NCI-H82 treated with DMSO at 0.1 percent for 48 hours (cell line): ENCODE results near the gene HSPE1.
"Not testable (repeated sequence)": the region's sequence is repeated elsewhere in the genome, so short reads cannot be mapped to it uniquely, and the experiment has no call there.

ENCODE experiments used
- DNase-seq: peaks from one replicate; lab custom pipeline; 2025; ENCODE audit not compliant: unreplicated experiment; lab: John Stamatoyannopoulos, UW

The HSPE1 gene

GRCh38 chr2:197499594-197500502, at the start of gene HSPE1, which contains the start of gene HSPD1:
Gene HSPE1, plus strand, starts transcription at chr2:197500379. Its CDS starts 58 bp downstream, at chr2:197500437.
Gene HSPD1, minus strand, starts transcription at chr2:197499840. Its CDS starts 992 bp downstream, at chr2:197498848.
- DNase-seq: peak; percentile 95

DNA sequence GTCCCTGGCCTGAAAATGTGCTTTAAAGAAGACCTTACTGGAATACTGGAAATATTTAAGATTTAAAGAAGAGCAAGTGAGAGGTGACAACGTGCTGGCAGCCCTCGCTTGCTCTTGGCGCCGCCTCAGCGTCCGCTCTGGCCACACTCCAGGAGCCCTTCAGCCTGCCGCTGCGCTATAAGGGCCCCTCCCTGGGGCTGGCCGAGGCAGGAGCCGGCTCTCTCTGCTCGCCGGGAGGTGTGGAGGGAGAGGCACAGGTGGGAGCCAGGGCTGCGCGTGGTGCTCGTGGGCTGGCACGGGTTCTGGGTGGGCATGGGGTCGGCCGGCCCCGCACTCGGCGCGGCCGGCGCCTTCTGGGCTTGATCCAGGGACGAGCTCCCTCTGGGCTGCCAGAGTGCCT, 49.7 kb upstream of the HSPE1 start:
- DNase-seq: no peak

- not testable (repeated sequence) for DNase-seq
These were observed 49.2 kb upstream of the HSPE1 start for GRCh38 chr2:197450935-197451358.

DNA sequence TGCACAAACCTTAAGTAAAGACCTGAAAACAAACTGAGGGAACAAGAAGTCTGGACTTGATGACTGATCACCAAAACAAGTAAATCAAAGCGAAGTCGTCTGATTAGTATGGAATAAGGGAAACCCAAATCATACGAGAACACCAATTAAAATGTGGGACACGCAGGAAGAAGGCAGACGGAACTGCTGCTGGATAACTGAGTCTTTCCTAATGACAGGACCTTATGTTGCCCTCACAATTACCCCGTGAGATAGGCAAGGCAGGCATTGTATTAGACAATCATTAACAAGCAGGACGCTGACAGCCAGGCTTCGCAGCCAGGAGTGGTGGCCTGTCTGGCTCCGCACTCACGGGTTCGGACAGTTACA, 47.4 kb upstream of the HSPE1 start:
- no peak for DNase-seq

DNA sequence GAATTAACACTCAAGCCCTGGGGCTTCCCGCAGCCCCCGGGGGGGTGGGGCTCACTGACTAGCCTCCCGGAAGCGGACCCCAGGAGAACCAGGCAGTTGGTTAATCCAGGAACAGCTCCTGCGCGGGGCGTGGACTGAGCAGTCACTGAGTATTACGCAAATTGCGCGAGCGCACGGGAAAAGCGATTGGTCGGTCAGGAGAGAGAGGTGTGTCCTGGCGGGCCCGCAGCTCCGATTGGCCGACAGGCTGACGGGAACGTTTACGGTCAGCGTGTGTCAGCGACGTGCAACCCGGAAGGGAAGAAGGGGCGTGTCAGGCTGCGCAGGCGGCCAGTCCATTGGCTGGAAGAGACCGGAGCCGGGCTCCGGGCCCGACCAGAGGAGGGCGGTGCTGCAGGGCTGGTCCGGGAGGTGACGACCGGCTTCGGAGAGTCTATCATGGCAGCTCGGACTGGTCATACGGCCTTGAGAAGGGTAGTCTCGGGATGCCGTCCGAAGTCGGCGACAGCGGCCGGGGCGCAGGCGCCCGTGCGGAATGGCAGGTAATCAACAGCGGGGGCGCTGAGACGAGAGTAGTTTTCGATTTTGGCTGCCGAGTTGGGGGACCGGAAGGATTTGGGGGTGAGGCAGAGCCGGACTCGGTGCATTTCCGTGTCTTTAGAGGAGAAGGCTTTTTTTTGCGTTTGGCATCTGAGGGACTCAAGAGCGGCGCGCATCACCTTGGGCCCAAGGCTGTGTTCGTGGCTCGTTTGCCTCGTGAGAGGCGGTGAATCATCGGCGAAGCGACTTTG, 46.9 kb upstream of the HSPE1 start, which contains the start of gene COQ10B:
COQ10B (plus strand) TSS at position 430 of the 791 bp plus-strand sequence; CDS start at position 439, 9 bp downstream.
- peak; percentile 98 for DNase-seq

GRCh38 chr2:197453914-197454398, 46.2 kb upstream of the HSPE1 start:
- DNase-seq: peak; percentile 44

DNA sequence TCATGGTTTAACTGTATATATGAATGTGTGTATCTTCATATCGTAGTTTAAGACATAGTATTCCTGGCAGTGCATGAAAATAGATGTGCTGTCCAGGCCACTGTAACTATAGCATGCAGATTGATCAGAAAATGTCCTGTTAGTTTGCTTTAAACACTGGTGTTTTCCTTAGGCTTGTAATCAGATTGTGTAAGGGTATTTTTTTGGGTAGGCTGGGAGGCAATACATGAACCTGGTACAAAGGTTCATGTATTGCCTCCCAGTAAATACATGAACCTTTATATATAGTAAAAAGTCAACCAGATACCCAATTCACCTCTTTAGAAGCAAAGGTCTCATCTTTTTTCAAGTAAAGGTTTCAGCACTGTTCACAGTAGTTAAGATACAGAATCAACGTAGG, 45.3 kb upstream of the HSPE1 start:
- DNase-seq: no peak

- DNase-seq: no peak
These were observed 44.8 kb upstream of the HSPE1 start for GRCh38 chr2:197455428-197455827.

DNA sequence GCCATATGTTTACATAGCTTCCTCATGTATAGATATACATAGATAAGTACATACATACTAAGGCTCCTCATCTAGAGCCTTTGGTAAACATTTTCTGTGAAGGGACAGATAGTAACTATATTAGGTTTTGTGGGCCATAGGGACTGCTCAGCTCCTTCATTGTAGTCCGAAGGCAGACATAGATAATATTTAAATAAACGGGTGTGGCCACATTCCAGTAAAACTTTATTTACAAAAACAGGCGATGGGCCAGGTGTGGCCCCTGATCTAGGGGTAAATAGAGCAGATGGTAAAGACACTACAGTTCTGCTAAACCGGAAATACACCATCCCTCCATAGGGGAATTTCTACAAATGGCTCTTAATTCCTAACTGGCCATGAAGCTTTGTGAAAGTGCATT, 39.5 kb upstream of the HSPE1 start:
- DNase-seq: no peak

- no peak for DNase-seq
These were observed 39.1 kb upstream of the HSPE1 start for GRCh38 chr2:197461057-197461456.

DNA sequence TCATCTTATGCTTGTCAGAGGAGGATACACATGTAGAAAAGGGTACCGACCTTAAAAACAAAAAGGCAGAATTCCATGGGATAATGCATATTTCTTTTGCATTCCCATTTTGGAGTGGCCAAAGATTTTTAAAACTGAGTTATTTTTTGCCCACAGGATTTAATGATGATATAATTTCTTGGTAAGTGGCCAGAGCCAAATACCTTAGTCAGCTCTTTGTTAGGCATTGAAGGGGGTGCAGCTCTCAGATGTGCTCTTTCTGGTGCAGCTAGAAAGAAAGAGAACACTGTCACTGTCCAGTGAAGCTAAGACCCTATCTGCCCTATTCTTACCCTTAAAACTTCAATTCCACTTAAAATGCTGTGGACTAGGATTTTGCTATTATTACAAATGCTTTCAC, 36.0 kb upstream of the HSPE1 start:
- DNase-seq: no peak

DNA sequence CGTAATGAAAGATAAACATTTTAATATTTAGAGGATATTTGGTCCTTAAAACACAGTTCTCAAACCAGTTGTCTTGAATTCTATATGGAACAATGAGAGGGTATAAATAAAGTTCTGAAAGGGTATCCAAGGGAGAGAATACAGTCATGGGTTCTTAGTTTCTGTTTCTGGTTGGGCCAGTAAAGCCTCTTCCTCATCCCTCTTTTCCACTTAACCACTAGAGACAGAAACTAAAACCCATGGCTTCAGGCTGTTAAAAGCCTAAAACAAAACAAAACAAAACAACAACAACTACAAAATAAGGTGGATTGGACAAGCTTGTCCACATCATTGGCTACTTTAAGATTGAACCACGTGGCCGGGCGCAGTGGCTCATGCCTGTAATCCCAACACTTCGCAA, 28.0 kb upstream of the HSPE1 start:
- no peak for DNase-seq

DNA sequence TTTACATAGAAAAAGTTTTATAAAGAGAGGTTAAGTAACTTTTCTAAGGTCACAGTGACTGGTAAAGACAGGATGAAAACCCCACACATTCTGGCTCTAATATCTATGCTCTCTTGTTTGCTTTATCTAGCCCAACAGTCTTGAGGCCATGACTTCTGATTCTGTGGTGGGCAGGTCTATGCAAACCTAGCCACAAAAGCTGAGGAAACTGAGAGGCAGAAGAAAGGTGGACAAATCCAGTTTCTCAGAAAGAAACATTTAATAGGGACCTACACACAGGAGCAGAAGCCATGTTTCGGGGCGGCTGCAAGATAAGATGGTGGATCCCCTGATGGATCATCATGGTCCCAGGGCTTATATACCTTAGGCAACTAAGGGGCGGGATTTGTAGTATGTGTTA, 22.4 kb upstream of the HSPE1 start:
- no peak for DNase-seq

DNA sequence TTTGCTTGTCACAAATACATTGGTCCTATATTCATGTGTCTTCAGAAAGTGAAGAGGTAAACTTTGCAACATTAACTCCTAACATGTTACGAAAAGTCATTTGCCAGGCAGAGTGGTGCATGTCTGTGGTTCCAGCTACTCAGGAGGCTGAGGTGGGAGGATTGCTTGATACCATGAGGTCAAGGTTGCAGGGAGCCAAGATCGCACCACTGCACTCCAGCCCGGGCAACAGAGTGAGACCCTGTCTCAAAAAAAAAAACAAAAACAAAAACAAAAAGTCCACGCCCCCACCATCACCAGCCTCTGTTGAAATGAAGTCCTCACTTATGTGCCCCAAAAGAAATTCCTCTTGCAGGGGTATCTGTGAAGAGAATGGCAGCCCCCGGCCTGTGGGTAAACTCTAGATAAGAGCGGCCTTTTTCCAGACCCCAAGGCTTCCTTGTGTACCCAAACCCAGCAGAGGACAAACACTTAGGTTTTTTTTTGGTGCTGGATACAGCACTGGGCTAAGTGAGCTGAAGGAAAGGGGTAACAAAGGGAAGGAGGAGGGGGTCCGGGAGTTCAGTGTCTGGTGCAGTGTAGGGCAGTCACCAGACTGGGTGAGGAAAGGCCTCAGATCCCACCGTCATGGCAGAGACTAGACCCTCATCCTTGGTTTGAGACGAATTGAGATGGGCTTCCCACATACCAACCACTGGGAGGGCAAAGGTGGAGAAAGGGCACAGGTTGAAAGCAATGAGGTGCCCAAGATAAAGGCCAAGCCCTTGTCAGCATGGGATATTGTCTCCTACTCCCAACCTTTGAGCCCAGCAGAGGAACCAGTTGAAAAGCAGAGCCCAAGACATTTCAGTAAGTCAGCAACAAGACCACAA, 19.8 kb upstream of the HSPE1 start:
- no peak for DNase-seq

GRCh38 chr2:197484248-197484647, 15.9 kb upstream of the HSPE1 start:
- DNase-seq: not testable (repeated sequence)

- DNase-seq: no peak
These were observed 14.0 kb upstream of the HSPE1 start for GRCh38 chr2:197486175-197486574.

- no peak for DNase-seq
These were observed 12.8 kb upstream of the HSPE1 start for GRCh38 chr2:197487385-197487784.

- DNase-seq: no peak
These were observed 4.6 kb upstream of the HSPE1 start for GRCh38 chr2:197495433-197496134.

GRCh38 chr2:197496695-197497094, 3.5 kb upstream of the HSPE1 start:
- no peak for DNase-seq

- no peak for DNase-seq
These were observed 2.9 kb upstream of the HSPE1 start for GRCh38 chr2:197497326-197497725.
